Measurements from ENCODE around the gene ASXL1. TPM values are rescaled to one million over a fixed set of nuclear protein-coding genes. Genes with fewer than 3 reads are reported as not detected.

ASXL1 gene
- total and polyA plus RNA-seq, 10 of the 15 experiments (the other 5 are each of a cell fraction or from before 2014, with no cell fraction given), result 11.0 to 87.6 (median 56.8) TPM

- no peak for TF ChIP-seq NFIC (IDR thresholded peaks at IDR 0.05; ENCODE audit: low read depth, low read length)
- no peak for TF ChIP-seq SREBF2 (IDR thresholded peaks at IDR 0.05; ENCODE audit: low read length)
- TF ChIP-seq FOXK2 (IDR thresholded peaks at IDR 0.05), result no peak
- TF ChIP-seq MYC (IDR thresholded peaks at IDR 0.05; ENCODE audit: insufficient read depth, insufficient read length, insufficient replicate concordance, low read length, severe bottlenecking), result no peak
- no peak for TF ChIP-seq YY1 (IDR thresholded peaks at IDR 0.05; ENCODE audit: low read depth, low read length)
- TF ChIP-seq, protein P1, sequence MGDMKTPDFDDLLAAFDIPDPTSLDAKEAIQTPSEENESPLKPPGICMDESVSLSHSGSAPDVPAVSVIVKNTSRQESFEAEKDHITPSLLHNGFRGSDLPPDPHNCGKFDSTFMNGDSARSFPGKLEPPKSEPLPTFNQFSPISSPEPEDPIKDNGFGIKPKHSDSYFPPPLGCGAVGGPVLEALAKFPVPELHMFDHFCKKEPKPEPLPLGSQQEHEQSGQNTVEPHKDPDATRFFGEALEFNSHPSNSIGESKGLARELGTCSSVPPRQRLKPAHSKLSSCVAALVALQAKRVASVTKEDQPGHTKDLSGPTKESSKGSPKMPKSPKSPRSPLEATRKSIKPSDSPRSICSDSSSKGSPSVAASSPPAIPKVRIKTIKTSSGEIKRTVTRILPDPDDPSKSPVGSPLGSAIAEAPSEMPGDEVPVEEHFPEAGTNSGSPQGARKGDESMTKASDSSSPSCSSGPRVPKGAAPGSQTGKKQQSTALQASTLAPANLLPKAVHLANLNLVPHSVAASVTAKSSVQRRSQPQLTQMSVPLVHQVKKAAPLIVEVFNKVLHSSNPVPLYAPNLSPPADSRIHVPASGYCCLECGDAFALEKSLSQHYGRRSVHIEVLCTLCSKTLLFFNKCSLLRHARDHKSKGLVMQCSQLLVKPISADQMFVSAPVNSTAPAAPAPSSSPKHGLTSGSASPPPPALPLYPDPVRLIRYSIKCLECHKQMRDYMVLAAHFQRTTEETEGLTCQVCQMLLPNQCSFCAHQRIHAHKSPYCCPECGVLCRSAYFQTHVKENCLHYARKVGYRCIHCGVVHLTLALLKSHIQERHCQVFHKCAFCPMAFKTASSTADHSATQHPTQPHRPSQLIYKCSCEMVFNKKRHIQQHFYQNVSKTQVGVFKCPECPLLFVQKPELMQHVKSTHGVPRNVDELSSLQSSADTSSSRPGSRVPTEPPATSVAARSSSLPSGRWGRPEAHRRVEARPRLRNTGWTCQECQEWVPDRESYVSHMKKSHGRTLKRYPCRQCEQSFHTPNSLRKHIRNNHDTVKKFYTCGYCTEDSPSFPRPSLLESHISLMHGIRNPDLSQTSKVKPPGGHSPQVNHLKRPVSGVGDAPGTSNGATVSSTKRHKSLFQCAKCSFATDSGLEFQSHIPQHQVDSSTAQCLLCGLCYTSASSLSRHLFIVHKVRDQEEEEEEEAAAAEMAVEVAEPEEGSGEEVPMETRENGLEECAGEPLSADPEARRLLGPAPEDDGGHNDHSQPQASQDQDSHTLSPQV (IDR thresholded peaks at IDR 0.05), result no peak
- TF ChIP-seq CHD2 (IDR thresholded peaks at IDR 0.05; ENCODE audit: borderline replicate concordance, low read depth, low read length), result no peak
- no peak for TF ChIP-seq POLR2AphosphoS5 (IDR thresholded peaks at IDR 0.05; ENCODE audit: low read length)
- TF ChIP-seq ESRRA (IDR thresholded peaks at IDR 0.05; ENCODE audit: low read length), result no peak
- TF ChIP-seq, protein P2, sequence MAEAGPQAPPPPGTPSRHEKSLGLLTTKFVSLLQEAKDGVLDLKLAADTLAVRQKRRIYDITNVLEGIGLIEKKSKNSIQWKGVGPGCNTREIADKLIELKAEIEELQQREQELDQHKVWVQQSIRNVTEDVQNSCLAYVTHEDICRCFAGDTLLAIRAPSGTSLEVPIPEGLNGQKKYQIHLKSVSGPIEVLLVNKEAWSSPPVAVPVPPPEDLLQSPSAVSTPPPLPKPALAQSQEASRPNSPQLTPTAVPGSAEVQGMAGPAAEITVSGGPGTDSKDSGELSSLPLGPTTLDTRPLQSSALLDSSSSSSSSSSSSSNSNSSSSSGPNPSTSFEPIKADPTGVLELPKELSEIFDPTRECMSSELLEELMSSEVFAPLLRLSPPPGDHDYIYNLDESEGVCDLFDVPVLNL (IDR thresholded peaks at IDR 0.05; ENCODE audit: low read depth, low read length), result no peak
Measured at GRCh38 chr20:32481311-32482142, 123.4 kb downstream of the ASXL1 start (continued).
